CD14-positive monocyte (primary cell): ENCODE results near the gene TTC3. TPM values are rescaled to one million over a fixed set of nuclear protein-coding genes. Genes with fewer than 3 reads are reported as not detected.

Source experiments
- DNase-seq, 3 donors: peaks; one replicate each; pipeline ENCODE4 v3.0.0-alpha.2; 2011 to 2022
- H2AFZ ChIP-seq: 2 replicates; pipeline ENCODE4 v1.6.0; 2012; ENCODE audit warnings: mild to moderate bottlenecking, low read depth, low read length, inconsistent platforms; ENCODE audit not compliant: insufficient read depth, poor library complexity, severe bottlenecking
- H3K27ac ChIP-seq, 2 donors: 1 replicate in 1 of 2; 2 replicates in 1 of 2; pipeline ENCODE4 v1.5.1; 2012 to 2013; ENCODE audit warnings: low read length in 2 of 2, control low read depth in 1 of 2, inconsistent platforms in 1 of 2, low read depth in 1 of 2, mild to moderate bottlenecking in 1 of 2
- H3K27me3 ChIP-seq, 2 donors: one replicate each; pipeline versions ENCODE4 v1.6.0 to v1.6.1; 2011 to 2013; ENCODE audit warnings: low read length in 2 of 2; ENCODE audit not compliant: control insufficient read depth in 2 of 2, insufficient read depth in 2 of 2
- H3K36me3 ChIP-seq, 2 donors: replicated peaks in 1 of 2; 1 replicate in 1 of 2; 2 replicates in 1 of 2; pipeline versions ENCODE4 v1.5.1 to v1.6.1; 2012 to 2013; ENCODE audit warnings: low read length in 2 of 2, control low read depth in 1 of 2, inconsistent platforms in 1 of 2, mild to moderate bottlenecking in 1 of 2; ENCODE audit not compliant: insufficient read depth in 2 of 2, control insufficient read depth in 1 of 2
- H3K4me1 ChIP-seq, 2 donors: 1 replicate in 1 of 2; 2 replicates in 1 of 2; pipeline versions ENCODE4 v1.5.1 to v1.6.1; 2012 to 2013; ENCODE audit warnings: low read length in 2 of 2, control low read depth in 1 of 2, inconsistent platforms in 1 of 2, mild to moderate bottlenecking in 1 of 2, moderate library complexity in 1 of 2; ENCODE audit not compliant: insufficient read depth in 2 of 2, control insufficient read depth in 1 of 2
- H3K4me2 ChIP-seq: replicated peaks from 2 replicates; pipeline ENCODE3; 2012; ENCODE audit warnings: low read length, moderate library complexity, mild to moderate bottlenecking; ENCODE audit not compliant: poor library complexity, severe bottlenecking; ENCODE audit errors: extremely low read depth
- H3K4me3 ChIP-seq, 3 experiments: fragments of 200-600 bp in 1 of 3; sonication (generic) in 1 of 3; replicated peaks in 1 of 3; 1 replicate in 2 of 3; 2 replicates in 1 of 3; pipeline ENCODE4 v1.5.1; 2011 to 2013; ENCODE audit warnings: low read length in 3 of 3, mild to moderate bottlenecking in 3 of 3, control low read depth in 2 of 3, low read depth in 2 of 3, inconsistent platforms in 1 of 3, moderate library complexity in 1 of 3
- H3K79me2 ChIP-seq: 2 replicates; pipeline ENCODE4 v1.6.0; 2012; ENCODE audit warnings: mild to moderate bottlenecking, control low read depth, inconsistent platforms, low read length, moderate library complexity; ENCODE audit not compliant: insufficient read depth
- H3K9ac ChIP-seq: 2 replicates; pipeline ENCODE4 v1.6.0; 2017; ENCODE audit warnings: low read length, mild to moderate bottlenecking; ENCODE audit not compliant: insufficient read depth, poor library complexity, severe bottlenecking
- H3K9me3 ChIP-seq, 2 donors: replicated peaks in 1 of 2; 1 replicate in 1 of 2; 2 replicates in 1 of 2; pipeline versions ENCODE4 v1.5.1 to v1.6.1; 2012 to 2013; ENCODE audit warnings: low read length in 2 of 2, control low read depth in 1 of 2; ENCODE audit not compliant: control insufficient read depth in 1 of 2, insufficient read depth in 1 of 2
- H4K20me1 ChIP-seq: 2 replicates; pipeline ENCODE4 v1.6.0; 2012; ENCODE audit warnings: mild to moderate bottlenecking, low read length, control low read depth, moderate library complexity; ENCODE audit not compliant: insufficient read depth
- H3K27ac Mint-ChIP-seq, 7 donors: one replicate each; pipeline ENCODE4 v1.8.0; 2020; ENCODE audit warnings: mild to moderate bottlenecking in 7 of 7, mixed read lengths in 7 of 7, moderate library complexity in 6 of 7, inconsistent platforms in 2 of 7
- H3K27me3 Mint-ChIP-seq, 3 donors: one replicate each; pipeline ENCODE4 v1.8.0; 2021 to 2022; ENCODE audit warnings: low read depth in 3 of 3, mild to moderate bottlenecking in 3 of 3, mixed read lengths in 3 of 3, moderate library complexity in 3 of 3, inconsistent platforms in 1 of 3
- H3K36me3 Mint-ChIP-seq, 2 donors: one replicate each; pipeline ENCODE4 v1.8.0; 2020; ENCODE audit warnings: mixed read lengths in 2 of 2, inconsistent platforms in 1 of 2, mild to moderate bottlenecking in 1 of 2
- H3K4me1 Mint-ChIP-seq: one replicate; pipeline ENCODE4 v1.8.0; 2020; ENCODE audit warnings: mild to moderate bottlenecking, mixed read lengths
- H3K4me3 Mint-ChIP-seq, 2 donors: one replicate each; pipeline ENCODE4 v1.8.0; 2020; ENCODE audit warnings: mild to moderate bottlenecking in 2 of 2, mixed read lengths in 2 of 2, moderate library complexity in 1 of 2
- H3K9me3 Mint-ChIP-seq, 7 donors: one replicate each; pipeline ENCODE4 v1.8.0; 2020 to 2022; ENCODE audit warnings: mixed read lengths in 7 of 7, mild to moderate bottlenecking in 6 of 7, moderate library complexity in 6 of 7, inconsistent platforms in 2 of 7
- CTCF ChIP-seq: fragments of 200-600 bp; IDR thresholded peaks from one replicate; pipeline ENCODE4 v1.8.0; 2022; ENCODE audit warnings: antibody characterized with exemption, mild to moderate bottlenecking
- WGBS: methylation state at CpG from one replicate; pipeline ENCODE4 v1.1.5; 2013; ENCODE audit warnings: missing lambda C conversion rate; ENCODE audit not compliant: insufficient coverage; 5-methylcytosine and 5-hydroxymethylcytosine counted together
- intact Hi-C, 2 donors: fragments of 100-400 bp; cut with micrococcal nuclease; formaldehyde crosslinking; loops; one replicate each; pipeline versions ENCODE4 v1.15.0 to v1.15.1; 2023
- polyA plus RNA-seq, 3 donors: library from polyadenylated mRNA; depleted of rRNA in 1 of 3; unstranded in 2 of 3; stranded (reverse) in 1 of 3; fragments of 300-500 nt in 2 of 3; fragments of >200 nt in 1 of 3; fragmentation: Illumina TruSeq in 2 of 3; gene quantifications; 1 replicate in 2 of 3; 2 replicates in 1 of 3; pipeline ENCODE4 v1.2.3, GENCODE V29; 2012 to 2021

Gene TTC3
- polyA plus RNA-seq, 3 donors = 9.6 to 35.4 (median 17.9) TPM

- no peak overlapping the region for H3K27ac ChIP-seq
- TF ChIP-seq CTCF = no peak
- H3K9me3 ChIP-seq = no peaks in the 10 kb centered on the region
- peaks cover 88 to 94% of the 10 kb centered on the region in 2 donors for H3K36me3 Mint-ChIP-seq
- no peak overlapping the region for H3K4me3 Mint-ChIP-seq
- peaks cover 0 to 4% of the 10 kb centered on the region in 2 donors for H3K4me1 ChIP-seq
- no peak for DNase-seq
- H3K4me2 ChIP-seq = no peak overlapping the region
- peaks cover 3% of the 10 kb centered on the region for H3K4me1 Mint-ChIP-seq
- peaks cover 0 to 2% (median 0%) of the 10 kb centered on the region in 7 donors for H3K9me3 Mint-ChIP-seq
- peaks cover 6% of the 10 kb centered on the region for H4K20me1 ChIP-seq
- H3K9ac ChIP-seq = no peak overlapping the region
- WGBS = 96% methylated on average over 21 of the region's 23 CpGs
- peak overlapping the region in 2 of 7 donors; percentile 27 to 74 for H3K27ac Mint-ChIP-seq
- H3K36me3 ChIP-seq = peaks cover 81 to 94% of the 10 kb centered on the region in 2 donors
- no peaks in the 10 kb centered on the region for H3K79me2 ChIP-seq
- no peaks in the 10 kb centered on the region for H3K27me3 ChIP-seq
- no peak overlapping the region for H2AFZ ChIP-seq
- no peaks in the 10 kb centered on the region for H3K27me3 Mint-ChIP-seq
- intact Hi-C loops = no loop called here
- no peak overlapping the region for H3K4me3 ChIP-seq
These were observed 157.7 kb downstream of the TTC3 start for GRCh38 chr21:37230632-37231248.

GRCh38 chr21:37231249-37231645 lies 158.2 kb downstream of the TTC3 start:
- peaks cover 0 to 2% (median 0%) of the 10 kb centered on the region in 7 donors for H3K9me3 Mint-ChIP-seq
- Histone ChIP-seq H3K9me3 (no peaks in the 10 kb centered on the region), H3K27me3 (no peaks in the 10 kb centered on the region), H3K9ac (no peak overlapping the region), H4K20me1 (peaks cover 6% of the 10 kb centered on the region), H3K4me3 (no peak overlapping the region), H3K36me3 (peaks cover 79 to 93% of the 10 kb centered on the region in 2 donors), H3K27ac (no peak overlapping the region), H3K4me2 (no peak overlapping the region), H3K4me1 (no peaks in the 10 kb centered on the region), H2AFZ (no peak overlapping the region), H3K79me2 (no peaks in the 10 kb centered on the region)
- H3K27me3 Mint-ChIP-seq = no peaks in the 10 kb centered on the region
- no peak for DNase-seq
- H3K27ac Mint-ChIP-seq = peak overlapping the region in 2 of 7 donors; percentile 43 to 74
- intact Hi-C loops = no loop called here
- H3K4me3 Mint-ChIP-seq = no peak overlapping the region
- no peaks in the 10 kb centered on the region for H3K4me1 Mint-ChIP-seq
- peaks cover 87 to 93% of the 10 kb centered on the region in 2 donors for H3K36me3 Mint-ChIP-seq
- 100% methylated on average over 8 of the region's 12 CpGs for WGBS
- TF ChIP-seq CTCF = no peak
